ENCODE data around the gene LIN7B. TPM values are rescaled to one million over a fixed set of nuclear protein-coding genes. Genes with fewer than 3 reads are reported as not detected.
"Not testable (repeated sequence)": the region's sequence is repeated elsewhere in the genome, so short reads cannot be mapped to it uniquely, and the experiment has no call there.

The LIN7B gene
- total RNA-seq, 2 experiments from 2014 or later: 3.6 to 5.5 TPM

- peaks cover 23% of the 10 kb centered on the region for H3K4me1 ChIP-seq (ENCODE audit: insufficient read depth, low read length, poor library complexity, severe bottlenecking)
- no peaks in the 10 kb centered on the region for H3K79me2 ChIP-seq (ENCODE audit: insufficient read depth, low read depth, low read length)
- H3K9me3 ChIP-seq (ENCODE audit: low read length): no peaks in the 10 kb centered on the region
- ChIA-PET CTCF (ENCODE audit: unreplicated experiment) (no interaction called here), POLR2A (no interaction called here)
- peak overlapping the region; percentile 60 for H3K4me3 ChIP-seq (ENCODE audit: low read depth, low read length, poor library complexity, severe bottlenecking)
- BruUV-seq (replicated peaks): no TSS peak
- H3K36me3 ChIP-seq (ENCODE audit: insufficient read depth, low read length): no peaks in the 10 kb centered on the region
- no peaks in the 10 kb centered on the region for H4K20me1 ChIP-seq (ENCODE audit: insufficient read depth, low read length)
- H3K27ac ChIP-seq (ENCODE audit: low read depth, low read length, poor library complexity, severe bottlenecking): no peak overlapping the region
- peak overlapping the region; percentile 57; the same call in 1 of the 2 replicates for H2AFZ ChIP-seq (ENCODE audit: low read length)
- H3K4me2 ChIP-seq (ENCODE audit: low read length): peak overlapping the region; percentile 67
- TF ChIP-seq EZH2phosphoT487 (IDR thresholded peaks at IDR 0.05; ENCODE audit: borderline replicate concordance, low read depth, low read length) (no peak), CTCF (conservative IDR thresholded peaks at IDR 0.05; ENCODE audit: low read length) (peak; percentile 97)
- intact Hi-C loops (cut with micrococcal nuclease; ENCODE audit: unreplicated experiment): loop anchor here (2.0 kb wide), 1 partner anchor 49 kb away; no protein-coding TSS in a partner anchor
- H3K9me2 ChIP-seq (ENCODE audit: insufficient read depth, low read length): no peaks in the 10 kb centered on the region
- DNase-seq (ENCODE audit: low spot score): peak; percentile 93
Measured at GRCh38 chr19:49145573-49146407, 31.6 kb downstream of the LIN7B start.

GRCh38 chr19:49146408-49146770, 32.2 kb downstream of the LIN7B start:
- CTCF ChIA-PET (ENCODE audit: unreplicated experiment); POLR2A ChIA-PET; BruUV-seq (replicated peaks); H3K27ac ChIP-seq (ENCODE audit: low read depth, low read length, poor library complexity, severe bottlenecking); H2AFZ ChIP-seq (ENCODE audit: low read length); H3K4me3 ChIP-seq (ENCODE audit: low read depth, low read length, poor library complexity, severe bottlenecking); H3K9me3 ChIP-seq (ENCODE audit: low read length); H3K79me2 ChIP-seq (ENCODE audit: insufficient read depth, low read depth, low read length); DNase-seq (ENCODE audit: low spot score); H3K36me3 ChIP-seq (ENCODE audit: insufficient read depth, low read length); H3K9me2 ChIP-seq (ENCODE audit: insufficient read depth, low read length); H4K20me1 ChIP-seq (ENCODE audit: insufficient read depth, low read length): not testable (repeated sequence)
- intact Hi-C loops (cut with micrococcal nuclease; ENCODE audit: unreplicated experiment): loop anchor here (2.0 kb wide), 1 partner anchor 50 kb away; no protein-coding TSS in a partner anchor
- Histone ChIP-seq H3K4me2 (ENCODE audit: low read length) (peak overlapping the region; percentile 67; the same call in 1 of the 2 replicates), H3K4me1 (ENCODE audit: insufficient read depth, low read length, poor library complexity, severe bottlenecking) (peaks cover 29% of the 10 kb centered on the region)

- intact Hi-C loops (cut with micrococcal nuclease; ENCODE audit: unreplicated experiment): loop anchor here (2.0 kb wide), 1 partner anchor 61 kb away; no protein-coding TSS in a partner anchor
- ChIA-PET CTCF (ENCODE audit: unreplicated experiment) (no interaction called here), POLR2A (interaction anchor here (0.6 kb wide), 1 partner anchor 9 kb away, joined by 3 read pairs; no protein-coding TSS in a partner anchor)
- H4K20me1 ChIP-seq (ENCODE audit: insufficient read depth, low read length): no peaks in the 10 kb centered on the region
- H3K79me2 ChIP-seq (ENCODE audit: insufficient read depth, low read depth, low read length): no peaks in the 10 kb centered on the region
- BruUV-seq (replicated peaks): no TSS peak
- no peaks in the 10 kb centered on the region for H3K9me2 ChIP-seq (ENCODE audit: insufficient read depth, low read length)
- no peaks in the 10 kb centered on the region for H3K9me3 ChIP-seq (ENCODE audit: low read length)
- H3K36me3 ChIP-seq (ENCODE audit: insufficient read depth, low read length): no peaks in the 10 kb centered on the region
- no peak overlapping the region for H3K4me3 ChIP-seq (ENCODE audit: low read depth, low read length, poor library complexity, severe bottlenecking)
- peaks cover 32% of the 10 kb centered on the region for H3K4me1 ChIP-seq (ENCODE audit: insufficient read depth, low read length, poor library complexity, severe bottlenecking)
- TF ChIP-seq CTCF (conservative IDR thresholded peaks at IDR 0.05; ENCODE audit: low read length): no peak
- TF ChIP-seq EZH2phosphoT487 (IDR thresholded peaks at IDR 0.05; ENCODE audit: borderline replicate concordance, low read depth, low read length): no peak
- DNase-seq (ENCODE audit: low spot score): no peak
- 0 out of 2 replicates have a peak overlapping the region, but pooled peaks have one; percentile 85 for H3K4me2 ChIP-seq (ENCODE audit: low read length)
- H2AFZ ChIP-seq (ENCODE audit: low read length): no peak overlapping the region
- no peak overlapping the region for H3K27ac ChIP-seq (ENCODE audit: low read depth, low read length, poor library complexity, severe bottlenecking)
Measured at GRCh38 chr19:49148044-49148682, 34.0 kb downstream of the LIN7B start.
